ENCODE measurements around the gene ARGLU1. TPM values are rescaled to one million over a fixed set of nuclear protein-coding genes. Genes with fewer than 3 reads are reported as not detected.
A peak's percentile ranks its signal among the peaks of the same experiment; 100 is the strongest.

The ARGLU1 gene
- 10 to 100 TPM; 10.0 to 41.1 (median 12.9) TPM for total RNA-seq

DNA sequence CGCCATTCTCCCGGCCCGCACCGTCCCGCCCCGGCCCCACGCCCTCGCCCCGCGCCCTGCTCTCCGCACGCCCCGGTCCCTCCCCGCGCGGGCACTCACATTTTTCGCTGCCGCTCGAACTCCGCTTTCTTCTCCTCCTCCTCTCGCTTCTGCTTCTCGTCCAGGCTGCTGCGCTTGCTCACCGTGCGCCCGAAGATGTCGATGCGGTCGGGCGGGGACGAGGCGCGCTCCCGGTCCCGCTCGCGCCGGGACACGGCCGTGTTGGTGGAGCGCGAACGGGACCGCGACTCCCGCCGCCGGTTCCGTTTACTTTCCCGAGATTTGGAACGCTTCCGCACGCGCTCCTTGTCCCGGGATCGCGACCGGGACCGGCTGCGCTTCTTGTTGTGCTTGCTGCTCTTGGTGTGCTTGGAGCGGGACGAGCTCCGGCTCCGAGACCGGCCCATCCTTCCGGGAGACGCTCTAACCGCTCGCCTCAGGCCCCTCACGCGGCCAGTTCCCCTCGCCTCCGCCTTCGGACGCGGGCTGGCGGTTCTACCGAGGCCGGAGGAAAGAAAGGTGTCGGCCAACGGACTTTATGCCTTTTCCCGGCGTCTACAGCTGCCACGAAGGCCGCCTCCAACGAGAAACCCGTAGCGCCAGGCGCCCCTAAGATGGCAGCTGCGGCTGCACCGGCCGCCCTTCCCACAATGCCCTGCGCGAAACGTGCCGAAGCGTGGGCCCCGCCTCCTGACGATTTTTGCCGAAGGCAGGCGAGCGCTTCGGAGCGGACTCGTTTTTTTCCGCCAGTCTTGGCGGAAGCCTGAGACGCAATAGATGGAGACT lies at the start of gene ARGLU1:
Gene ARGLU1 (minus strand): TSS at position 664 of the 825 bp plus-strand sequence. CDS start 218 bp downstream, at position 446.
- peaks cover 39 to 46% of the 10 kb centered on the region in 2 donors for H3K4me1 ChIP-seq
- no peaks in the 10 kb centered on the region for H3K9me3 ChIP-seq
- peak within 1 kb of the TSS; percentile 92 to 98 (median 97) for H3K4me3 ChIP-seq
- ATAC-seq (peak; percentile 88), DNase-seq (peak; percentile 84 to 86)
- no peaks in the 10 kb centered on the region for H3K36me3 ChIP-seq
- no peaks in the 10 kb centered on the region for H3K27me3 ChIP-seq
- peak; percentile 94 to 95 for TF ChIP-seq POLR2A (IDR thresholded peaks at IDR 0.05)
- TF ChIP-seq, protein P1, sequence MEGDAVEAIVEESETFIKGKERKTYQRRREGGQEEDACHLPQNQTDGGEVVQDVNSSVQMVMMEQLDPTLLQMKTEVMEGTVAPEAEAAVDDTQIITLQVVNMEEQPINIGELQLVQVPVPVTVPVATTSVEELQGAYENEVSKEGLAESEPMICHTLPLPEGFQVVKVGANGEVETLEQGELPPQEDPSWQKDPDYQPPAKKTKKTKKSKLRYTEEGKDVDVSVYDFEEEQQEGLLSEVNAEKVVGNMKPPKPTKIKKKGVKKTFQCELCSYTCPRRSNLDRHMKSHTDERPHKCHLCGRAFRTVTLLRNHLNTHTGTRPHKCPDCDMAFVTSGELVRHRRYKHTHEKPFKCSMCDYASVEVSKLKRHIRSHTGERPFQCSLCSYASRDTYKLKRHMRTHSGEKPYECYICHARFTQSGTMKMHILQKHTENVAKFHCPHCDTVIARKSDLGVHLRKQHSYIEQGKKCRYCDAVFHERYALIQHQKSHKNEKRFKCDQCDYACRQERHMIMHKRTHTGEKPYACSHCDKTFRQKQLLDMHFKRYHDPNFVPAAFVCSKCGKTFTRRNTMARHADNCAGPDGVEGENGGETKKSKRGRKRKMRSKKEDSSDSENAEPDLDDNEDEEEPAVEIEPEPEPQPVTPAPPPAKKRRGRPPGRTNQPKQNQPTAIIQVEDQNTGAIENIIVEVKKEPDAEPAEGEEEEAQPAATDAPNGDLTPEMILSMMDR (IDR thresholded peaks at IDR 0.05 in 4 of 5, conservative IDR thresholded peaks at IDR 0.05 in 1 of 5) = no peak
- in situ Hi-C loops (cut with MboI; ENCODE audit: low sequenced_read_pairs in 4 of 4) (loop anchor here in 1 of 4 donors (25.0 kb wide), 1 partner anchor 1645 kb away; the partner anchor contains the start of genes ABHD13 and LIG4), intact Hi-C loops (cut with DNase I; ENCODE audit: low total_unique reads) (loop anchor here (2.0 to 10.0 kb wide), 2 partner anchors 33 to 347 kb away; partner anchors contain the start of gene EFNB2)
- H3K27ac ChIP-seq = peak within 1 kb of the TSS; percentile 92 to 98 (median 94)

DNA sequence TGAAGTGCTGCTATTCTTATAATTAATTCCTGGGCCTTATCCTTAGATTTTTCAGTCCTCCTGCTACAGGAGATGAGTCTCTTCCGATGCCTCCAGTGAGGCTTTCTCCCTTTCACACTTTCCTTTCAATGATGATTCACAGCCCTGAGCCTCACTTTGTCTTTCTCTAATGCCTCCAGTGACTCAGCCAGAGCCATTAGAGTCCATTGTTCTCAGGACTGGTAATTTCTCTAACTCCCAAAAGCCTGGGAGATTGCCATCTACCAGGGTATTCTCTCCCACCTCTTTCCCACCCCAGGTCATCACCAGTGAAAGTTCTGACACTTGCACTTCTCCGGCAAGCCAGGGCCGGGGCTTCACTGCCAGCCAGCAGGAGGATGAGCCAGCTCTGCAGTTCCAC lies 49.6 kb upstream of the ARGLU1 start:
- DNase-seq (no peak), ATAC-seq (no peak)
- H3K9me3 ChIP-seq = no peaks in the 10 kb centered on the region
- H3K36me3 ChIP-seq = no peaks in the 10 kb centered on the region
- H3K27me3 ChIP-seq = no peaks in the 10 kb centered on the region
- intact Hi-C loops (cut with DNase I; ENCODE audit: low total_unique reads) = no loop called here
- TF ChIP-seq POLR2A (IDR thresholded peaks at IDR 0.05) = no peak
- TF ChIP-seq, protein P1 (IDR thresholded peaks at IDR 0.05 in 4 of 5, conservative IDR thresholded peaks at IDR 0.05 in 1 of 5) = no peak
- H3K4me1 ChIP-seq = no peaks in the 10 kb centered on the region
- in situ Hi-C loops (cut with MboI; ENCODE audit: low sequenced_read_pairs in 4 of 4) = no loop called here
- H3K27ac ChIP-seq = no peak overlapping the region
- no peak overlapping the region for H3K4me3 ChIP-seq

DNA sequence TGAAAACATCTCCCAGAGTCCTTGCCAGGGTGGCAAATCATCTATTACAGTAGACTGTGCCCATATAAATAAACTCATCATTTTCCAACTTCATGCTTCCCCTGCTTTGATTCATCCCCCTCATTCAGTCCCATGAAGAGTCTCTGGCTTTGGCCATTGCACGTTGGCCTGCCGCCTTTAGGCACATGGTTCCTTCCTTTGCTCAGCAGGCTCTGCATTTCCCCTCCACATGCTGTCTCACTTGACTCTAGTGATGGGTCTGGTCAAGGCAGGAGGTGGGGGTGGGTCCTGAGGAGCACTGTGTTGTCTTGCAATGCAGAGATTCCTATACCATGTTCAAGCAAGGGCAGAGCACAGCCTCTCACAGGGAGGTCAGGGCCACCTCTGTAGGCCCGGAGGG lies 48.8 kb upstream of the ARGLU1 start:
- intact Hi-C loops (cut with DNase I; ENCODE audit: low total_unique reads) (no loop called here), in situ Hi-C loops (cut with MboI; ENCODE audit: low sequenced_read_pairs in 4 of 4) (no loop called here)
- Histone ChIP-seq H3K27ac (no peak overlapping the region), H3K9me3 (no peaks in the 10 kb centered on the region), H3K36me3 (no peaks in the 10 kb centered on the region), H3K4me1 (no peaks in the 10 kb centered on the region), H3K4me3 (no peak overlapping the region), H3K27me3 (no peaks in the 10 kb centered on the region)
- DNase-seq = no peak
- ATAC-seq = no peak
- TF ChIP-seq, protein P1 (IDR thresholded peaks at IDR 0.05 in 4 of 5, conservative IDR thresholded peaks at IDR 0.05 in 1 of 5) = no peak
- no peak for TF ChIP-seq POLR2A (IDR thresholded peaks at IDR 0.05)

DNA sequence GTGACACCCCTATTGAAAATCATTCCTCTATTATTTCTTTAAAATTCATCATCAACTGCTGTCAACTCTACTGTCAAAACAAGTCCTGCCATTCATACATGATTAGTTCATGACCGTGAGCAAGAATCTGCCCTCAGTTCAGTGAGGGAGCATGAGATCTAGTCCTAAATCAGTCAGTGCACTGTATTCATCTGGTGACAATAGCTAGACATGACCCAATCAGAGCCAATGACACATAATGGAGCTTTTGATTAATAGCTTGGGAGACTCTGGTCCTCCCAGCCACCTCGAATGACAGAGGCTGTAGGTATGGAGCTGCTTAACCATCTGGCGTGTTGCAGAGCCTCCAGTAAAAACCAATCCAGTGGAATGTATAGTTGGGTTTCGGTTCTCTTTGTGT lies 46.9 kb upstream of the ARGLU1 start:
- H3K36me3 ChIP-seq = no peaks in the 10 kb centered on the region
- intact Hi-C loops (cut with DNase I; ENCODE audit: low total_unique reads) (no loop called here), in situ Hi-C loops (cut with MboI; ENCODE audit: low sequenced_read_pairs in 4 of 4) (no loop called here)
- no peaks in the 10 kb centered on the region for H3K9me3 ChIP-seq
- H3K4me3 ChIP-seq = no peak overlapping the region
- no peaks in the 10 kb centered on the region for H3K4me1 ChIP-seq
- no peak for ATAC-seq
- TF ChIP-seq, protein P1 (IDR thresholded peaks at IDR 0.05 in 4 of 5, conservative IDR thresholded peaks at IDR 0.05 in 1 of 5) = no peak
- TF ChIP-seq POLR2A (IDR thresholded peaks at IDR 0.05) = no peak
- no peak for DNase-seq
- H3K27me3 ChIP-seq = no peaks in the 10 kb centered on the region
- H3K27ac ChIP-seq = no peak overlapping the region

All from gastrocnemius medialis (tissue), 4 donors.